B cell (primary cell): ENCODE data around the gene ITFG1. TPM values are rescaled to one million over a fixed set of nuclear protein-coding genes. Genes with fewer than 3 reads are reported as not detected.

Source experiments
- ATAC-seq: fragments of 200-7000 bp; cut with Tn5 transposase; one replicate; pipeline ENCODE4 v1.10.0; 2021; ENCODE audit warnings: low read depth, mild to moderate bottlenecking, moderate number of reproducible peaks, moderate library complexity
- CTCF ChIA-PET: fragments of 350-600 bp; sonication (Branson Sonifier 250); formaldehyde crosslinking; loops from one replicate; lab custom pipeline; 2021; ENCODE audit warnings: antibody characterized with exemption, inconsistent platforms; lab: Charles Lee
- POLR2A ChIA-PET: fragments of 350-600 bp; sonication (Branson Sonifier 250); formaldehyde crosslinking; loops from one replicate; lab custom pipeline; 2021; ENCODE audit warnings: antibody characterized with exemption; lab: Charles Lee
- DNase-seq: peaks from one replicate; pipeline ENCODE4 v3.0.0; 2013
- H2AFZ ChIP-seq: 2 replicates; pipeline ENCODE4 v1.6.1; 2012; ENCODE audit warnings: mild to moderate bottlenecking, low read depth, low read length; ENCODE audit not compliant: insufficient read depth, poor library complexity, severe bottlenecking
- H3K27ac ChIP-seq, 2 donors: 1 replicate in 1 of 2; 2 replicates in 1 of 2; pipeline ENCODE4 v1.5.1; 2012 to 2013; ENCODE audit warnings: low read length in 2 of 2, mild to moderate bottlenecking in 2 of 2, moderate library complexity in 1 of 2
- H3K27me3 ChIP-seq, 4 experiments: fragments of 200-600 bp in 1 of 4; sonication (generic) in 1 of 4; replicated peaks in 1 of 4; 1 replicate in 2 of 4; 2 replicates in 2 of 4; pipeline versions ENCODE4 v1.6.1 to v1.7.0; 2013 to 2016; ENCODE audit warnings: low read length in 3 of 4, mild to moderate bottlenecking in 2 of 4, mixed read lengths in 1 of 4, moderate library complexity in 1 of 4; ENCODE audit not compliant: insufficient read depth in 4 of 4, control insufficient read depth in 3 of 4; ENCODE audit errors: control extremely low read depth in 1 of 4
- H3K36me3 ChIP-seq, 2 experiments: replicated peaks in 1 of 2; 1 replicate in 1 of 2; 2 replicates in 1 of 2; pipeline versions ENCODE4 v1.6.1 to v1.7.1; 2013; ENCODE audit warnings: low read length in 1 of 2; ENCODE audit not compliant: insufficient read depth in 2 of 2, control insufficient read depth in 1 of 2; ENCODE audit errors: control extremely low read depth in 1 of 2, extremely low read depth in 1 of 2
- H3K4me1 ChIP-seq, 2 donors: fragments of 200-600 bp in 1 of 2; sonication (generic) in 1 of 2; 1 replicate in 1 of 2; 2 replicates in 1 of 2; pipeline versions ENCODE4 v1.5.1 to v1.6.1; 2013 to 2017; ENCODE audit warnings: low read length in 2 of 2; ENCODE audit not compliant: control insufficient read depth in 2 of 2, insufficient read depth in 2 of 2
- H3K4me2 ChIP-seq: replicated peaks from 2 replicates; pipeline ENCODE3; 2012; ENCODE audit warnings: mild to moderate bottlenecking, low read depth, low read length; ENCODE audit not compliant: poor library complexity, severe bottlenecking
- H3K4me3 ChIP-seq, 5 experiments: fragments of 200-600 bp in 1 of 5; sonication (generic) in 1 of 5; 1 replicate in 3 of 5; 2 replicates in 2 of 5; pipeline versions ENCODE4 v1.5.1 to v1.7.0; 2011 to 2016; ENCODE audit warnings: low read length in 4 of 5, mild to moderate bottlenecking in 4 of 5, low read depth in 2 of 5, control low read depth in 1 of 5, moderate library complexity in 1 of 5; ENCODE audit not compliant: insufficient read depth in 1 of 5; ENCODE audit errors: control extremely low read depth in 1 of 5, extremely low read depth in 1 of 5
- H3K79me2 ChIP-seq: fragments of 200-600 bp; sonication (generic); one replicate; pipeline ENCODE4 v1.6.0; 2016; ENCODE audit warnings: low read length; ENCODE audit not compliant: control insufficient read depth, insufficient read depth
- H3K9ac ChIP-seq: fragments of 200-600 bp; sonication (generic); 2 replicates; pipeline ENCODE4 v1.6.1; 2017; ENCODE audit warnings: mild to moderate bottlenecking, low read length, moderate library complexity
- H3K9me3 ChIP-seq, 3 donors: one replicate each; pipeline versions ENCODE4 v1.6.1 to v1.7.1; 2013; ENCODE audit warnings: low read length in 2 of 3; ENCODE audit not compliant: control insufficient read depth in 2 of 3, insufficient read depth in 1 of 3; ENCODE audit errors: control extremely low read depth in 1 of 3
- H4K20me1 ChIP-seq: 2 replicates; pipeline ENCODE4 v1.6.0; 2012; ENCODE audit warnings: mild to moderate bottlenecking, low read length; ENCODE audit not compliant: insufficient read depth, control insufficient read depth, poor library complexity, severe bottlenecking
- H3K27ac Mint-ChIP-seq: one replicate; pipeline ENCODE4 v1.8.0; 2021; ENCODE audit warnings: mixed read lengths
- H3K27me3 Mint-ChIP-seq: one replicate; pipeline ENCODE4 v1.8.0; 2021; ENCODE audit warnings: mixed read lengths
- H3K4me1 Mint-ChIP-seq: one replicate; pipeline ENCODE4 v1.8.0; 2021; ENCODE audit warnings: mixed read lengths
- H3K4me3 Mint-ChIP-seq: one replicate; pipeline ENCODE4 v1.8.0; 2021; ENCODE audit warnings: mixed read lengths
- H3K9me3 Mint-ChIP-seq: one replicate; pipeline ENCODE4 v1.8.0; 2022; ENCODE audit warnings: mixed read lengths; ENCODE audit not compliant: insufficient read depth
- CTCF ChIP-seq: fragments of 200-600 bp; IDR thresholded peaks from one replicate; pipeline ENCODE4 v1.8.0; 2022; ENCODE audit warnings: antibody characterized with exemption, mild to moderate bottlenecking
- EZH2 ChIP-seq: IDR thresholded peaks from 2 replicates; pipeline ENCODE4 v1.6.1; 2012; ENCODE audit warnings: borderline replicate concordance, low read depth, mild to moderate bottlenecking, moderate library complexity, low read length; ENCODE audit not compliant: insufficient read depth, poor library complexity, severe bottlenecking
- WGBS: methylation state at CpG from one replicate; pipeline ENCODE4 v1.1.5; 2013; ENCODE audit warnings: missing lambda C conversion rate; ENCODE audit not compliant: insufficient coverage; 5-methylcytosine and 5-hydroxymethylcytosine counted together
- intact Hi-C: fragments of 100-400 bp; cut with micrococcal nuclease; formaldehyde crosslinking; loops from one replicate; pipeline ENCODE4 v1.10.0; 2022
- polyA plus RNA-seq: library from polyadenylated mRNA; depleted of rRNA; stranded (reverse); fragments of >200 nt; gene quantifications from 2 replicates; pipeline ENCODE4 v1.2.3, GENCODE V29; 2012
- total RNA-seq, 2 donors: library from RNA; stranded (reverse); fragments of 120-200 nt in 1 of 2; gene quantifications; 1 replicate in 1 of 2; 2 replicates in 1 of 2; pipeline versions ENCODE4 v1.2.3 to v1.2.4, GENCODE V29; 2013 to 2022

Gene ITFG1
- total and polyA plus RNA-seq, 2 donors (not counting 1 experiment from before 2014, with no cell fraction given) = 9.7 to 40.4 TPM

GRCh38 chr16:47180073-47180472, 280.8 kb downstream of the ITFG1 start:
- no peaks in the 10 kb centered on the region for H3K4me1 Mint-ChIP-seq
- no peak for TF ChIP-seq EZH2
- TF ChIP-seq CTCF = no peak
- Histone ChIP-seq H3K36me3 (no peaks in the 10 kb centered on the region), H3K79me2 (no peaks in the 10 kb centered on the region), H2AFZ (no peak overlapping the region), H3K9ac (no peak overlapping the region), H3K27me3 (no peaks in the 10 kb centered on the region), H3K9me3 (peaks cover 0 to 5% (median 0%) of the 10 kb centered on the region in 3 donors), H3K4me2 (no peak overlapping the region), H4K20me1 (no peaks in the 10 kb centered on the region), H3K27ac (no peak overlapping the region), H3K4me1 (no peaks in the 10 kb centered on the region), H3K4me3 (no peak overlapping the region)
- no peak for ATAC-seq
- ChIA-PET CTCF (interaction anchor here (0.6 kb wide), 1 partner anchor 629 kb away, joined by 4 read pairs; no protein-coding TSS in a partner anchor), POLR2A (no interaction called here)
- no peaks in the 10 kb centered on the region for H3K9me3 Mint-ChIP-seq
- H3K27me3 Mint-ChIP-seq = no peaks in the 10 kb centered on the region
- no peak overlapping the region for H3K27ac Mint-ChIP-seq
- no peak overlapping the region for H3K4me3 Mint-ChIP-seq
- DNase-seq = no peak
- intact Hi-C loops = no loop called here
- WGBS = 97% methylated on average over 5 of the region's 8 CpGs

- no peak for ATAC-seq
- no peak overlapping the region for H3K4me2 ChIP-seq
- ChIA-PET POLR2A (no interaction called here), CTCF (no interaction called here)
- no peak overlapping the region for H2AFZ ChIP-seq
- no peaks in the 10 kb centered on the region for H3K4me1 ChIP-seq
- no peaks in the 10 kb centered on the region for H3K27me3 Mint-ChIP-seq
- H3K36me3 ChIP-seq = peaks cover 0 to 3% of the 10 kb centered on the region in 2 experiments
- no peaks in the 10 kb centered on the region for H3K4me1 Mint-ChIP-seq
- no peaks in the 10 kb centered on the region for H3K9me3 Mint-ChIP-seq
- no peak overlapping the region for H3K4me3 Mint-ChIP-seq
- H3K27ac ChIP-seq = no peak overlapping the region
- TF ChIP-seq CTCF (no peak), EZH2 (no peak)
- H3K27me3 ChIP-seq = no peaks in the 10 kb centered on the region
- no peaks in the 10 kb centered on the region for H4K20me1 ChIP-seq
- H3K9ac ChIP-seq = no peak overlapping the region
- intact Hi-C loops = no loop called here
- no peak for DNase-seq
- no peak overlapping the region for H3K4me3 ChIP-seq
- H3K27ac Mint-ChIP-seq = no peak overlapping the region
- H3K9me3 ChIP-seq = no peaks in the 10 kb centered on the region
- H3K79me2 ChIP-seq = no peaks in the 10 kb centered on the region
Observed at GRCh38 chr16:47175152-47175551, 285.7 kb downstream of the ITFG1 start.
